Heart left ventricle (tissue), 16 donors: ENCODE measurements around the gene CETP. TPM values are rescaled to one million over a fixed set of nuclear protein-coding genes. Genes with fewer than 3 reads are reported as not detected.

Experiments
- ATAC-seq, 4 donors: fragments of 200-7000 bp; cut with Tn5 transposase; one replicate each; pipeline ENCODE4 v1.9.1; 2020 to 2022; ENCODE audit warnings: moderate library complexity in 4 of 4, mild to moderate bottlenecking in 3 of 4, moderate number of reproducible peaks in 1 of 4
- DNase-seq, 5 donors: peaks; one replicate each; pipeline ENCODE4 v3.0.0-alpha.2; 2020
- H3K27ac ChIP-seq, 12 donors: fragments of 200-600 bp; sonication (generic) in 4 of 12; one replicate each; pipeline versions ENCODE4 v1.5.0 to v1.8.0; 2016 to 2022; ENCODE audit warnings: mild to moderate bottlenecking in 2 of 12
- H3K27me3 ChIP-seq, 9 donors: fragments of 200-600 bp; sonication (generic) in 2 of 9; one replicate each; pipeline versions ENCODE4 v1.5.1 to v1.8.0; 2016 to 2022; ENCODE audit warnings: mild to moderate bottlenecking in 3 of 9
- H3K36me3 ChIP-seq, 9 donors: fragments of 200-600 bp; sonication (generic) in 2 of 9; one replicate each; pipeline versions ENCODE4 v1.5.0 to v1.8.0; 2018 to 2022; ENCODE audit warnings: mild to moderate bottlenecking in 2 of 9
- H3K4me1 ChIP-seq, 12 donors: fragments of 200-600 bp; sonication (generic) in 4 of 12; one replicate each; pipeline versions ENCODE4 v1.5.0 to v1.8.0; 2016 to 2022; ENCODE audit warnings: mild to moderate bottlenecking in 3 of 12
- H3K4me3 ChIP-seq, 12 donors: fragments of 200-600 bp; sonication (generic) in 4 of 12; one replicate each; pipeline versions ENCODE4 v1.5.0 to v1.8.0; 2017 to 2022; ENCODE audit warnings: mild to moderate bottlenecking in 9 of 12, moderate library complexity in 4 of 12
- H3K9me3 ChIP-seq, 12 donors: fragments of 200-600 bp; sonication (generic) in 4 of 12; one replicate each; pipeline versions ENCODE4 v1.5.0 to v1.8.0; 2016 to 2022; ENCODE audit warnings: mild to moderate bottlenecking in 1 of 12
- POLR2A ChIP-seq, 2 donors: fragments of 450-650 bp; IDR thresholded peaks; one replicate each; pipeline ENCODE4 v1.6.1; 2017; ENCODE audit warnings: antibody characterized with exemption in 2 of 2, mild to moderate bottlenecking in 2 of 2, moderate library complexity in 2 of 2
- WGBS, 4 donors: extraction: QIAGEN DNeasy Blood & Tissue Kit in 2 of 4; methylation state at CpG; one replicate each; pipeline versions ENCODE4 v1.1.5 to v1.1.7; 2013 to 2018; 5-methylcytosine and 5-hydroxymethylcytosine counted together
- intact Hi-C, 10 donors: fragments of 100-400 bp; cut with DNase I; formaldehyde crosslinking; loops; one replicate each; pipeline versions ENCODE4 v1.11.1 to v1.14.2; 2022
- polyA plus RNA-seq, 2 donors: library from polyadenylated mRNA; stranded (reverse); fragments of 200-250 nt; gene quantifications; one replicate each; pipeline ENCODE4 v1.2.3, GENCODE V29; 2013
- total RNA-seq, 9 donors: library from RNA; depleted of rRNA in 2 of 9; stranded (reverse); fragments of >200 nt in 2 of 9; fragmentation: NEBNext Ultra II Directional in 3 of 9; extraction: Animal tissue kit (Norgen Biotek cat#: 25700) in 3 of 9; gene quantifications; one replicate each; pipeline versions ENCODE4 v1.1.0 to v1.2.4, GENCODE V29; 2016 to 2023
- TF ChIP-seq, protein P1 (sequence below), 12 donors: fragments of 200-600 bp; sonication (generic) in 4 of 12; IDR thresholded peaks; one replicate each; pipeline versions ENCODE4 v1.5.0 to v1.8.0; 2018 to 2022; ENCODE audit warnings: antibody characterized with exemption in 12 of 12, mild to moderate bottlenecking in 5 of 12
- donor health status: ischemic (EF 13 %, LVEDD 7.1; RV severe dilation, severe dysfunction).
- donor health status: healthy with polysubstance abuse.
- donor health status: DM: no; HTN: yes; CAD: no.
- donor health status: DM: no; HTN: no; CAD: no.
- donor health status: ischemic (EF 25% LVEDD 6.9; RV normal size, moderate dysfunction).
- donor health status: ischemic (EF 25% LVEDD 5.7; RV mildly dilated, moderate dysfunction).
- donor health status: healthy.
- donor health status: DM: yes; HTN: yes; CAD: no.
- donor health status: ischemic (EF 35%, LVEDD 5.7; RV mildly dilated, moderate dysfunction).
- donor health status: nonischemic (EF 11% LVEDD 7.7; RV severe dilation, severe dysfunction).
- donor health status: DM: yes; HTN: yes; CAD: no.
- donor health status: PGD.
- donor health status: ischemic (EF 29% LVEDD 5.4; RV normal size, mild dysfunction).
- donor health status: nonischemic (EF 23%, LVEDD 6.1; RV moderate dilation, normal function).

Gene CETP
- total and polyA plus RNA-seq, 11 donors: 0.23 to 3.1 (median 0.31) TPM; not detected in 3

DNA sequence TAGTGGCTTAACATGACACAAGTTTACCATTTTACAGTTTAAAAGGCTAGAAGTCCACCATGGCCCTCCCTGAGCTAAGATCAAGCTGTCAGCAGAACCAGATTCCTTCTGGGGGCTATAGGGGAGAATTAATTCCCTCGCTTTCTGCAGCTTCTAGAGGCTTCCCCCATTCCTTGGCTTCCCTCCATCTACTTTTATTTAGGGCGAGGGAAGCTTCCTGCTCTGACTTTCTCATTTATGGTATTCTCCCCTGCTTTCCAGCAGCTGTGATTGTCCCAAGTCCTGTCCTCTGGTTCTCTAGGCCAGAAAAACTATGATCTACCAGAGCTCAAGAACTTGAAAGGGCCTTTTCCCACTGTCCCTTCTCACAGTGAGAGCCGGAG, 4.3 kb downstream of the CETP start:
- Histone ChIP-seq H3K27ac (peak overlapping the region in 9 of 12 donors; percentile 10 to 78 (median 37)), H3K4me3 (no peak overlapping the region), H3K36me3 (no peaks in the 10 kb centered on the region), H3K9me3 (no peaks in the 10 kb centered on the region), H3K4me1 (peaks cover 7 to 52% (median 30%) of the 10 kb centered on the region in 12 donors), H3K27me3 (no peaks in the 10 kb centered on the region)
- 35 to 70% (median 50%) methylated on average over 3 of the region's 3 CpGs for WGBS, 4 donors
- no peak for DNase-seq
- TF ChIP-seq, protein P1, sequence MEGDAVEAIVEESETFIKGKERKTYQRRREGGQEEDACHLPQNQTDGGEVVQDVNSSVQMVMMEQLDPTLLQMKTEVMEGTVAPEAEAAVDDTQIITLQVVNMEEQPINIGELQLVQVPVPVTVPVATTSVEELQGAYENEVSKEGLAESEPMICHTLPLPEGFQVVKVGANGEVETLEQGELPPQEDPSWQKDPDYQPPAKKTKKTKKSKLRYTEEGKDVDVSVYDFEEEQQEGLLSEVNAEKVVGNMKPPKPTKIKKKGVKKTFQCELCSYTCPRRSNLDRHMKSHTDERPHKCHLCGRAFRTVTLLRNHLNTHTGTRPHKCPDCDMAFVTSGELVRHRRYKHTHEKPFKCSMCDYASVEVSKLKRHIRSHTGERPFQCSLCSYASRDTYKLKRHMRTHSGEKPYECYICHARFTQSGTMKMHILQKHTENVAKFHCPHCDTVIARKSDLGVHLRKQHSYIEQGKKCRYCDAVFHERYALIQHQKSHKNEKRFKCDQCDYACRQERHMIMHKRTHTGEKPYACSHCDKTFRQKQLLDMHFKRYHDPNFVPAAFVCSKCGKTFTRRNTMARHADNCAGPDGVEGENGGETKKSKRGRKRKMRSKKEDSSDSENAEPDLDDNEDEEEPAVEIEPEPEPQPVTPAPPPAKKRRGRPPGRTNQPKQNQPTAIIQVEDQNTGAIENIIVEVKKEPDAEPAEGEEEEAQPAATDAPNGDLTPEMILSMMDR (IDR thresholded peaks at IDR 0.05): no peak
- no peak for TF ChIP-seq POLR2A (IDR thresholded peaks at IDR 0.05)
- intact Hi-C loops: loop anchor here in 3 of 10 donors (5.0 to 10.0 kb wide), 4 partner anchors 56 to 199 kb away; no protein-coding TSS in a partner anchor
- ATAC-seq: no peak

DNA sequence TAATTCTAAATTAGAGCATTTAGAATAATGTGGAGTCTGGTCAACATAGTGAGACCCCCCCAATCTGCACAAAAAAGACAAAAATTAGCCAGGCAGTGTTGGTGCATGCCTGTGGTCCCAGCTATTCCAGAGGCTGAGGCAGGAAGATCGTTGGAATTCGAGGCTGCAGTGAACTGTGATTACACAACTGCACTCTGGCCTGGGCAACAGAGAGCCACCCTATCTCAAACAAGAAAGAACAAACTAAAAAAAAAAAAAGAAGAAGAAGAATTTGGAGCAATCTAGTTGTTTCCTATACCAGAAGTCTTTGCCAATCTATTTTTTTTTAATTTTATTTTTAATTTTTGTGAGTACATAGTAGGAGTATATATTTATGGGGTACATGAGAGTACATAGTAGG, 6.0 kb downstream of the CETP start:
- DNase-seq: no peak
- intact Hi-C loops: loop anchor here in 3 of 10 donors (5.0 to 10.0 kb wide), 4 partner anchors 55 to 197 kb away; no protein-coding TSS in a partner anchor

DNA sequence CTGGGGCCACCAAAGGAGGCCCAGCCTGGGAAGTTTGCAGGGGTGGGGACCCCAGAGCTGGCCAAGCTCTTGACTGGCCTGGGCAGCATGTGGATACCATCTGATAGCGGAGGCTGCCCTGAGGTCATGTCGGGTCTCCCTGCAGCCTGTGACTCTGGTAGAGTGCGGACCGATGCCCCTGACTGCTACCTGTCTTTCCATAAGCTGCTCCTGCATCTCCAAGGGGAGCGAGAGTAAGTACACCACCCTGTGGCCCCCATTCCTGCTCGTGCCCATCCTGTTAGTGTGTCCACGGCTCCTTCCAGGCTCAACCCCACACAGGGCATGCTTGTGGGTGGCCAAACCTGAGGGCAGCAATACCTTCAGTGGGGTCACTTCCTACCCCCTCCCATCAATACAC, 8.0 kb downstream of the CETP start:
- H3K9me3 ChIP-seq: no peaks in the 10 kb centered on the region
- H3K4me1 ChIP-seq: peaks cover 0 to 45% (median 11%) of the 10 kb centered on the region in 12 donors
- no peak for DNase-seq
- H3K36me3 ChIP-seq: no peaks in the 10 kb centered on the region
- H3K27ac ChIP-seq: no peak overlapping the region
- 90 to 94% (median 92%) methylated on average over 7 of the region's 7 CpGs for WGBS, 4 donors
- ATAC-seq: no peak
- H3K4me3 ChIP-seq: no peak overlapping the region
- intact Hi-C loops: loop anchor here in 4 of 10 donors (5.0 to 10.0 kb wide), 5 partner anchors 53 to 195 kb away; no protein-coding TSS in a partner anchor
- no peaks in the 10 kb centered on the region for H3K27me3 ChIP-seq
- no peak for TF ChIP-seq POLR2A (IDR thresholded peaks at IDR 0.05)
- TF ChIP-seq, protein P1 (IDR thresholded peaks at IDR 0.05): no peak

More for the DNA sequence above, 6.0 kb downstream of the CETP start:
- 58 to 70% (median 69%) methylated on average over 2 of the region's 2 CpGs for WGBS, 4 donors
- Histone ChIP-seq H3K27me3 (no peaks in the 10 kb centered on the region), H3K9me3 (no peaks in the 10 kb centered on the region), H3K27ac (no peak overlapping the region), H3K4me1 (peaks cover 0 to 43% (median 17%) of the 10 kb centered on the region in 12 donors), H3K36me3 (no peaks in the 10 kb centered on the region), H3K4me3 (no peak overlapping the region)
- TF ChIP-seq, protein P1 (IDR thresholded peaks at IDR 0.05): no peak
- TF ChIP-seq POLR2A (IDR thresholded peaks at IDR 0.05): no peak
- no peak for ATAC-seq

DNA sequence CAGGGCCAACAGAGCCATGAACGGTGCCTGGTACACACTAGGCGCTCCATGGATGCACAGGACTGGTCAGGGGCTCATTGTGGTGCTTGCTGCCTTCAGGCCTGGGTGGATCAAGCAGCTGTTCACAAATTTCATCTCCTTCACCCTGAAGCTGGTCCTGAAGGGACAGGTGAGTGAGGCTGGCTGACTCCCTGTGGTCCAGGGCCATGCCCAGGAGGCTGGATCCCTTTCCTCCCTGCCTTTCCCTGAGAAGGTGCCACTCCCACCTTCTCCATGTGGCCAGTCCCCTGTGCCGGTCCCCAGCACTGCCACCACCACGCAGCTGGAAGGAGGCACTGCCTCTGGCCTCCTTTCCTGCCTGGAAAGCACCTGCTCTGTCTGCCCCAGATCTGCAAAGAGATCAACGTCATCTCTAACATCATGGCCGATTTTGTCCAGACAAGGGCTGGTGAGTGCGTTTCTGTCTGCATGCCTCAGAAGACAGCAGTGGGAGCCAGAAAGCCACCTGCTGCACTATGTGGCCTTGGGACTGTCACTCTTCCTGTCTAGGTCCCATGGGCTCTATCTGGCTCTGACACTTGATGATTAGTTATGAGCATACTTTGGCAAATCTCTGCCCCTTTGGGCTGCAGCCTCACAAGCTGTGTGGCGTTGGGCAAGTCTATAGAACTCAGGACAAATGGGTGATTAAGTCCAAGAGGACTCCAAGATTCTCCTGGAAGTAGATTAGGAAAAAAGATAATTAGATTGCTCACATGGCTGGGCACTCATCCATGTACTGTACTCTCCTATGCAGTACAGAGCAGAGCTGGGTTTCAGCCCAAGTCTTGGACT, 9.4 kb downstream of the CETP start:
- peak in 2 of 4 donors; percentile 21 to 49 for ATAC-seq
- intact Hi-C loops: loop anchor here in 1 of 10 donors (5.0 kb wide), 1 partner anchor 66 kb away; no protein-coding TSS in a partner anchor
- H3K4me1 ChIP-seq: peaks cover 0 to 37% (median 3%) of the 10 kb centered on the region in 12 donors
- WGBS, 4 donors: 48 to 72% (median 58%) methylated on average over 8 of the region's 8 CpGs
- no peak overlapping the region for H3K4me3 ChIP-seq
- DNase-seq: no peak
- no peaks in the 10 kb centered on the region for H3K27me3 ChIP-seq
- H3K9me3 ChIP-seq: no peaks in the 10 kb centered on the region
- H3K27ac ChIP-seq: no peak overlapping the region
- no peak for TF ChIP-seq POLR2A (IDR thresholded peaks at IDR 0.05)
- TF ChIP-seq, protein P1 (IDR thresholded peaks at IDR 0.05): no peak
- H3K36me3 ChIP-seq: no peaks in the 10 kb centered on the region
